Mesenchymal stem cell (in vitro differentiated cells and primary cell): ENCODE results near the gene ATP23. TPM values are rescaled to one million over a fixed set of nuclear protein-coding genes. Genes with fewer than 3 reads are reported as not detected.

Source experiments
- DNase-seq: peaks from one replicate; pipeline ENCODE4 v3.0.0-alpha.2; 2013
- H2AFZ ChIP-seq: one replicate; pipeline ENCODE4 v1.6.1; 2013; ENCODE audit warnings: low read depth, mild to moderate bottlenecking, control low read depth, inconsistent platforms, low read length, moderate library complexity
- H2AK5ac ChIP-seq: 2 replicates; pipeline ENCODE4 v1.6.1; 2013; ENCODE audit warnings: low read length, moderate library complexity, mild to moderate bottlenecking, inconsistent platforms; ENCODE audit not compliant: severe bottlenecking
- H2BK120ac ChIP-seq: one replicate; pipeline ENCODE4 v1.6.1; 2013; ENCODE audit warnings: low read depth, mild to moderate bottlenecking, inconsistent platforms, low read length, moderate library complexity
- H2BK12ac ChIP-seq, 2 experiments: one replicate each; pipeline ENCODE4 v1.6.1; 2013; ENCODE audit warnings: inconsistent platforms in 2 of 2, low read length in 2 of 2, mild to moderate bottlenecking in 2 of 2, moderate library complexity in 2 of 2, control low read depth in 1 of 2
- H2BK15ac ChIP-seq: one replicate; pipeline ENCODE4 v1.6.1; 2013; ENCODE audit warnings: mild to moderate bottlenecking, low read depth, inconsistent platforms; ENCODE audit not compliant: poor library complexity, severe bottlenecking
- H2BK5ac ChIP-seq: 2 replicates; pipeline ENCODE4 v1.6.1; 2013; ENCODE audit warnings: low read depth, mild to moderate bottlenecking, low read length, control low read depth, inconsistent platforms; ENCODE audit not compliant: poor library complexity, severe bottlenecking
- H3K14ac ChIP-seq, 2 experiments: one replicate each; pipeline ENCODE4 v1.6.1; 2013; ENCODE audit warnings: inconsistent platforms in 2 of 2, low read length in 2 of 2, control low read depth in 1 of 2, mild to moderate bottlenecking in 1 of 2, moderate library complexity in 1 of 2
- H3K18ac ChIP-seq, 2 experiments: one replicate each; pipeline ENCODE4 v1.6.1; 2013; ENCODE audit warnings: inconsistent platforms in 2 of 2, low read length in 2 of 2, control low read depth in 1 of 2, low read depth in 1 of 2, mild to moderate bottlenecking in 1 of 2
- H3K23ac ChIP-seq, 2 experiments: one replicate each; pipeline ENCODE4 v1.6.1; 2013; ENCODE audit warnings: inconsistent platforms in 2 of 2, low read length in 2 of 2, mild to moderate bottlenecking in 2 of 2, moderate library complexity in 2 of 2, control low read depth in 1 of 2
- H3K27ac ChIP-seq: 2 replicates; pipeline ENCODE4 v1.5.1; 2013; ENCODE audit warnings: mild to moderate bottlenecking, moderate library complexity, low read length, control low read depth, inconsistent platforms; ENCODE audit not compliant: poor library complexity, severe bottlenecking
- H3K27me3 ChIP-seq, 2 experiments: 2 replicates each; pipeline versions ENCODE4 v1.6.1 to v1.7.0; 2013; ENCODE audit warnings: low read length in 2 of 2, mild to moderate bottlenecking in 2 of 2, moderate library complexity in 2 of 2, control low read depth in 1 of 2, inconsistent platforms in 1 of 2; ENCODE audit not compliant: control insufficient read depth in 1 of 2, insufficient read depth in 1 of 2
- H3K36me3 ChIP-seq, 2 experiments: 2 replicates each; pipeline versions ENCODE4 v1.6.1 to v1.7.0; 2013; ENCODE audit warnings: low read length in 2 of 2, control low read depth in 1 of 2, inconsistent platforms in 1 of 2, low read depth in 1 of 2, mild to moderate bottlenecking in 1 of 2; ENCODE audit not compliant: insufficient read depth in 2 of 2, control insufficient read depth in 1 of 2
- H3K4ac ChIP-seq, 2 experiments: one replicate each; pipeline ENCODE4 v1.6.1; 2013; ENCODE audit warnings: inconsistent platforms in 2 of 2, low read length in 2 of 2, mild to moderate bottlenecking in 2 of 2, moderate library complexity in 2 of 2, control low read depth in 1 of 2, low read depth in 1 of 2
- H3K4me1 ChIP-seq: 2 replicates; pipeline ENCODE4 v1.6.1; 2013; ENCODE audit warnings: low read depth, low read length, control low read depth; ENCODE audit not compliant: control insufficient read depth, insufficient read depth
- H3K4me2 ChIP-seq: 2 replicates; pipeline ENCODE4 v1.6.1; 2013; ENCODE audit warnings: low read length, mild to moderate bottlenecking, inconsistent platforms; ENCODE audit not compliant: poor library complexity, severe bottlenecking
- H3K4me3 ChIP-seq, 2 experiments: 2 replicates each; pipeline versions ENCODE4 v1.5.1 to v1.7.0; 2013; ENCODE audit warnings: low read length in 2 of 2, mild to moderate bottlenecking in 2 of 2, control low read depth in 1 of 2, low read depth in 1 of 2; ENCODE audit not compliant: insufficient read depth in 1 of 2
- H3K79me1 ChIP-seq: replicated peaks from 2 replicates; pipeline ENCODE4 v1.6.1; 2013; ENCODE audit warnings: mild to moderate bottlenecking, control low read depth, low read length, inconsistent platforms; ENCODE audit not compliant: poor library complexity, severe bottlenecking
- H3K9ac ChIP-seq: 2 replicates; pipeline ENCODE4 v1.7.0; 2013; ENCODE audit warnings: mild to moderate bottlenecking, low read length, moderate library complexity
- H3K9me3 ChIP-seq: 2 replicates; pipeline ENCODE4 v1.7.0; 2013; ENCODE audit warnings: mild to moderate bottlenecking, low read length; ENCODE audit not compliant: control insufficient read depth
- H4K8ac ChIP-seq: one replicate; pipeline ENCODE4 v1.6.1; 2013; ENCODE audit warnings: inconsistent platforms, mild to moderate bottlenecking, low read length, moderate library complexity
- H4K91ac ChIP-seq: one replicate; pipeline ENCODE4 v1.6.1; 2013; ENCODE audit warnings: mild to moderate bottlenecking, low read length, inconsistent platforms
- WGBS: methylation state at CpG from one replicate; pipeline ENCODE4 v1.1.7; 2013; ENCODE audit warnings: mixed read lengths; 5-methylcytosine and 5-hydroxymethylcytosine counted together
- polyA plus RNA-seq, 2 experiments: library from polyadenylated mRNA; stranded (reverse); fragments of 200-250 nt; gene quantifications; one replicate each; pipeline ENCODE4 v1.2.3, GENCODE V29; 2013

The ATP23 gene
- 6.5 TPM for polyA plus RNA-seq (2013, experiment 1 of 2)
- polyA plus RNA-seq (2013, experiment 2 of 2): 5.7 TPM

DNA sequence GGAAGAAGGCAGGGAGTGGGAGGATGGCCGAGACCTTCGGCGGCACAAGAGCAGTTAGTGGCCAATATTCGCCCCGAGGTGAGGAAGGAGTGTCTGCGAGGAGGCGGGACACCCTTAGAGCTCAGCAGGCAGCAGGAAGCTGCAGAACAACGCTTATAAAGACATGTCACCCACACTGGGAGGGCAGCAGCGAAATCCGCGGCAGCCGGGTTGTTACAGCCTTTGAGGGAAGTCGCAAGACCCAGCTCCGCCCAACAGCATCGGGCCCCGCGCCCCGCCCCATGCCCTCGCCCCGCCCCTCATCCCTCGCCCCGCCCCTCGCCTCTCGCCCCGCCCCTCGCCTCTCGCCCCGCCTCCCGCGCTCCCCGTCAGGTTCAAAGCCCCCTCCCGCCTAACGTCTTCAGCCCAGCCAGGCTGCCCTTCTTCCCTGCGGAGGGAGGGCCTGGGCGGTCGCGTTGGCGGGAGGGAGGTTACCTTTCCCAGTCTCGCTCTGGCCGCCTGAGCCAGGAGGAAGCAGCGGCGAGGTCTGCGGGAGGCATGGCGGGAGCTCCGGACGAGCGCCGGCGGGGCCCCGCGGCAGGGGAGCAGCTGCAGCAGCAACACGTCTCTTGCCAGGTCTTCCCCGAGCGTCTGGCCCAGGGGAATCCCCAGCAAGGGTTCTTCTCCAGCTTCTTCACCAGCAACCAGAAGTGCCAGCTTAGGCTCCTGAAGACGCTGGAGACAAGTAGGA lies at the start of gene ATP23:
Gene ATP23, plus strand, starts transcription at position 403 of the 730 bp plus-strand sequence. Its CDS starts 135 bp downstream, at position 538.
- no peak within 1 kb of the TSS for H2BK120ac ChIP-seq
- H3K9me3 ChIP-seq: no peaks in the 10 kb centered on the region
- H3K36me3 ChIP-seq: no peaks in the 10 kb centered on the region
- H2AFZ ChIP-seq: peak within 1 kb of the TSS; percentile 93
- H2AK5ac ChIP-seq: no peak within 1 kb of the TSS
- peak within 1 kb of the TSS; percentile 90 for H3K9ac ChIP-seq
- H3K18ac ChIP-seq: peak within 1 kb of the TSS; percentile 87 to 93
- H3K14ac ChIP-seq: peak within 1 kb of the TSS in 1 of 2 experiments; percentile 90
- peak; percentile 86 for DNase-seq
- H4K91ac ChIP-seq: peak within 1 kb of the TSS; percentile 89
- H3K4me2 ChIP-seq: peak within 1 kb of the TSS; percentile 97
- peak within 1 kb of the TSS in 1 of 2 experiments; percentile 50 for H3K4ac ChIP-seq
- peak within 1 kb of the TSS in 1 of 2 experiments; percentile 67 for H3K23ac ChIP-seq
- no peaks in the 10 kb centered on the region for H3K27me3 ChIP-seq
- peak within 1 kb of the TSS; percentile 14 for H2BK5ac ChIP-seq
- no peak within 1 kb of the TSS for H2BK15ac ChIP-seq
- H2BK12ac ChIP-seq: peak within 1 kb of the TSS; percentile 66 to 87
- H3K4me1 ChIP-seq: peaks cover 7% of the 10 kb centered on the region
- H3K79me1 ChIP-seq: peaks cover 8% of the 10 kb centered on the region
- H3K27ac ChIP-seq: peak within 1 kb of the TSS; percentile 78
- peak within 1 kb of the TSS; percentile 67 to 92 for H3K4me3 ChIP-seq
- peak within 1 kb of the TSS; percentile 97 for H4K8ac ChIP-seq
- WGBS: under 1% methylated on average over 38 of the region's 55 CpGs

DNA sequence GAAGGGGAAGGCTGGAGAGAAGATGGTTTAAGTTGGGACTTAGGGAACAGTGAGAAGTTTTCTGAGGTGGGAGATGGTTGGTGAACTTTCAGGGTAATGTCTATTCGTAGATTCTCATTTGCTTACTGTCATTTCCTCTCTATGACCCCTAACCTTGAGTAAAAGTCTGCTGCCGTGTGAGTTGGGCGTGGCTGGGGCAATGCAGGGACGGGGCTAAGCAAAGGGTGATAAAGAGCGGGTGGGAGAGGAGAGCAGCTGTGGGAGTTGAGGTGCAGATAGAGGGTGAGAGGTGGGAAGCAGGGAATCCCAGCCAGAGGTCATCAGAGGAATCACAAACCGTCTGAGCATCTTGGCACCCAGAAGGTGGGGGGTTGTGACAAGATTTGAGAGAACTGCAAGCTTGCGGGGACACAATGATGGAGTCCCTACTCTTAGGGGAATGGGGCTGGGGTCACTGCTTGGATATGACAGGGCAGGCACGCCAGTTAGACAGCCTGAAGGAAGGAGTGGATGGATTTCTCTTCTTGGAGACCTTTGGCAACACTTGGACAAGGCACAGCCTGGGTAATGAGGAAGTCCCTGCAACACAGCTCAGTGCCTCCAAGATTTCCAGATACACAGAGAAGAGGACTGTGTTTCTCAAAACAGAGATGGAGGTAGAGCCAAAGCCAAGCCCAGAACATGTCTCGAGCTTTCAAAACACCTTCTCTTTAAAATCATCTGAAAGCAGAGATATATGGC lies 49.0 kb upstream of the ATP23 start:
- Histone ChIP-seq H3K14ac (peak overlapping the region in 1 of 2 experiments; percentile 19), H3K23ac (no peak overlapping the region), H2BK120ac (peak overlapping the region; percentile 37), H2BK15ac (peak overlapping the region; percentile 78), H3K27ac (no peak overlapping the region), H3K9ac (peak overlapping the region; percentile 80), H3K9me3 (no peaks in the 10 kb centered on the region), H3K4me1 (peaks cover 34% of the 10 kb centered on the region), H3K36me3 (no peaks in the 10 kb centered on the region), H2AK5ac (peak overlapping the region; percentile 61), H3K4me3 (peak overlapping the region in 1 of 2 experiments; percentile 39), H2AFZ (no peak overlapping the region), H3K18ac (peak overlapping the region; percentile 3 to 73), H2BK12ac (peak overlapping the region; percentile 86), H3K79me1 (peaks cover 8% of the 10 kb centered on the region), H3K4ac (peak overlapping the region in 1 of 2 experiments; percentile 77), H3K27me3 (no peaks in the 10 kb centered on the region), H3K4me2 (no peak overlapping the region), H4K8ac (peak overlapping the region; percentile 56), H2BK5ac (no peak overlapping the region), H4K91ac (peak overlapping the region; percentile 71)
- 83% methylated on average over 7 of the region's 9 CpGs for WGBS
- no peak for DNase-seq

DNA sequence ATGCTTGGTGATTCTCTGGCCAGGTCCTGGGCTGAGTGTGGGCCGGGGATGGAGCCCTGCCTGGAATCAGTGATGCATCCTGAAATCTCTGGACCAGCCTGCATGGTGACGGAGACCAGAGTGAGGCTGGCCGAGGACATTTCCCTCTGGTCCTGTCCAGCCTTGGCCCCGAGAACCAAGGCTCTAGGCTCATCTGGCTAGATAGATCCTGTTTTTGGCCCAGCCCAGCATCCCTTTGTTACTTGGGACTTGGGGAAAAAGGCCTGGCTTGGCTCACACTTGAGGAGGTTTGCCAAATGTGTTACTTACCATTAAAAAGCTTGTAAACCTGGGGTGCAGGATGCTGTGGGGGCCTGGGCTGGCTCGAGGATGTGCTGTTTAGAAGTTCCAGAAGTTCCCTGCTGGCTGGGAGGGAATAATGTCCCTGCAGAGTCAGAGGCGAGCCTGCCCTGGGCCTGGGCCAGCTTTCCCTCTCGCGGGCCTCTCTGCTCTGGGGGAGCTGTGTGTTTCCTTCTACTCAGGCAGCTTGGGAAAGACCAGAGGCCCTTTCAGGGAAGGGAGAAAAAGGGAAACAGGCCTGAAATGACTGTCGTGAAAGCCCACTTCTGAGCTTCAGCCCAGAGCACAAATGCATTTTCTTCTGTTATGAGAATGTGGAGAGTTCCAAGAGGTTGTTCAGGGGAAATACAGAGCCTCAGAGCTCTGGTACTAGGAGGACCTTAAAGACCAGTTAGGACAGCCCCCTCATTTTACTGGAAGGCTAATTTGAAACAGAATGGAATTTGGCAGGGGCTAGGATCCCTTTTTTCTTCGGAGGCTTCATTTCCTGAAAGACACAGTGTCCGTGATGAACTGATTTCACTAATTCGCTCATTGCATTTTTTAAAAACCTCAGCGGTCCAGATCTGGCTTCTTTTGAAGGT lies 47.7 kb upstream of the ATP23 start:
- H3K4ac ChIP-seq: peak overlapping the region; percentile 98
- DNase-seq: peak; percentile 97
- H4K8ac ChIP-seq: peak overlapping the region; percentile 98
- no peaks in the 10 kb centered on the region for H3K9me3 ChIP-seq
- no peaks in the 10 kb centered on the region for H3K36me3 ChIP-seq
- H4K91ac ChIP-seq: peak overlapping the region; percentile 86
- H2BK120ac ChIP-seq: peak overlapping the region; percentile 97
- peak overlapping the region; percentile 97 for H2AK5ac ChIP-seq
- H3K4me2 ChIP-seq: peak overlapping the region; percentile 37
- H2AFZ ChIP-seq: no peak overlapping the region
- WGBS: 43% methylated on average over 13 of the region's 13 CpGs
- peaks cover 30% of the 10 kb centered on the region for H3K4me1 ChIP-seq
- peak overlapping the region; percentile 98 to 99 for H3K18ac ChIP-seq
- peaks cover 8% of the 10 kb centered on the region for H3K79me1 ChIP-seq
- peak overlapping the region; percentile 89 for H3K27ac ChIP-seq
- H2BK15ac ChIP-seq: peak overlapping the region; percentile 31
- H2BK12ac ChIP-seq: peak overlapping the region; percentile 99 to 100
- no peaks in the 10 kb centered on the region for H3K27me3 ChIP-seq
- H3K23ac ChIP-seq: no peak overlapping the region
- H3K14ac ChIP-seq: peak overlapping the region in 1 of 2 experiments; percentile 97
- H3K9ac ChIP-seq: peak overlapping the region; percentile 80
- peak overlapping the region; percentile 81 for H2BK5ac ChIP-seq
- H3K4me3 ChIP-seq: peak overlapping the region in 1 of 2 experiments; percentile 66
